HUDEP-2 (cell line): ENCODE data around the gene TNRC6C.
"Not testable (repeated sequence)": the region's sequence is repeated elsewhere in the genome, so short reads cannot be mapped to it uniquely, and the experiment has no call there.

Experiments used
- DNase-seq, 76 experiments: peaks; one replicate each; lab custom pipeline; 2025; ENCODE audit not compliant: unreplicated experiment in 76 of 76; lab: John Stamatoyannopoulos, UW

TNRC6C gene

DNA sequence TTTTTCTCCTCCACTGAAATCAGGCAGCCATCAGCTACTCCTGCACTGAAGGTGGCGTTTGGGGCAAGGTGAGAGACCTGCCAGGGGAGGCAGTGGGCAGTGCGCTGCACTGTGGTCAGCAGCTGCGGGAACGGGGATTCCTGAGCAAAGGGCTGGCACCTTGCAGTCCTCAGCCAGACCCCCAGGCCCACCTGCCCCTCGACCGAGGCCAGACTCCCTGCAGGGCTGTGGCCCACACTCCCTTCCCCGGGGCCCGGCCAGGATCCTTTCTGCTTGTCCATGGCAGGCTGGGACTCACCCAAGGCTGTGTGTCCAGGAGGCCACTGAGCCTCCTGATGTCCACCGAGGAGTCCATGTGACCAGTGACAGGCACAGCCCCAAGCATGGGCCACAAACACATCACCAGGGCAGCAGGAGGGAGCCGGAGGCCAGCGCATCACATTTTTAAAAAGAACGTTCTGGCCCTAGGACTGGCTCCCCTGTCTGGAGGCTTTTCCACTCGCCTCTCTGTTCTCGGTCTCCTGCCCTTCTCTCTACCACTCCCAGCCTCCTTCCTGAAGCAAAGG is 28.5 kb upstream of the TNRC6C start:
- DNase-seq = no peak

DNA sequence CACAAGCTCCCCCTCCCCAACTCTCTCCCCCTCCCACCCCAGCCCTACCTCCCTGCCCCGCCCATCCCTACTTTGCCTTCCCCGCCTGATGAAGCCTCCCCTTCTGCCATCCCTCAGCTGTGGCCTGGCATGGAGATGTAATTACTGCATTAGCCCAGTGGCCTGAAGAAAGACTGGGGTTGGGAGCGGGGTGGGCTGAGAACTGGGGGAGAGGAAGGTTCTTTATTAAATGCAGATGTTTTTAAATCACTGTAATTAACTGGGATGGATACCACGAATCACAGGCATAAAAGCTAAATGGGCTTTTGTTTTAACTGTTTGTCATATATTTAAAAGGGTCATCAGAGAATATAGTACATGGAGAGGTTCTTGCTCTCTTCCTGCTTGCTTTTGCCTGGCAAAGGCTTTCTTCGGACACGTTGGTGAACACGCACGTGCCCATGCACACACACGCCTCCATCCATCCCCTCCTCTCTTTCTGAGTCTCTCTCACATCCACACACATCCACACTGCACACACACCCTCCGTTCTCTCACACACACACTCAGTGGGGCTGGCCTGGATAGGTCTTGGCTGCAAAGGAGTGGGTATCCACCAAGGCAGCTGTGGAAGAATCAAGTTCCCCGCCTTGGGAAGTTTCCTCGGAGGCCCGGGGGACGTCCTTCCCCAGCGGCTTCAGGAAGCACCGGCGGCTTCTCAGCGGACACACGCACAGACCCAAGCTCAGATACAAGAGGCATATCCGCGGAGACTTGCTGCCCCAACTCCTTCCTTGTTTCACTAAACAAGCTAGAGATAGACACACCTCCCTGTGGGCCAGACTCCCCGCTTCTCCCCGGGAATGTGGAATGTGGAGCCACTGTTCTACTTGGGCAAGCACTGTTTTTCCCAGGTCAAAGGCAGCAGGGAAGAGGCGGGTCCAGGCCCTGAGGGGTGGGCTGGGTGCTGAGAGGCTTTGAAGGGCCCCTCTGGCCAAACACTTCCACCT is 27.4 kb upstream of the TNRC6C start:
- DNase-seq = no peak

DNA sequence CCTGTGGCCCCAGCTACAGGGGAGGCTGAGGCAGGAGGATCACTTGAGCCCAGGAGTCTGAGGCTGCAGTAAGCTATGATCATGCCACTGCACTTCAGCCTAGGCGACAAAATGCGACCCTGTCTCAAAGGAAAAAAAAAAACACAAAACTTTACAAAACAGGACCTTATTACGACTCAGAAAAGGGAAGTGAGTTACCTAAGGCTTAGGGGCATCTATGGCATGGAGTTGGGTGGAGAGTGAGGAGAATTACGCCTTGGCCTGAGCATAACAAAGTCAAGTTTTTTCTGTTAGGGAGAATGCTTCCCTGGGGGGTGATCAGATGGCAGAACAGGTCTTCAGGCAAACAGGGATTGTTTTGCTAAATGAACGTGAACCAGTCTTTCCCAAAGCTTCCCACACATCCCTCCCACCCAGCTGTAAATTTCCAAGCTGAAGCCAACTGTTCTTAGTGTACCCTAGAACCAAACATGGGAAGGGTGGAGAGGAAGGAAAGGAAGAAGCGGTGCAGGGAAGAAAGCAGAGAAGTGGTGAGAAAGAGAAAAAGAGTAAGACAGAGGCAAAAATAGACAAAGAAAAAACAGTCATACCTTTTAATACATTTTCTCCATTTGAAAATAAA is 24.6 kb upstream of the TNRC6C start:
- no peak for DNase-seq

DNA sequence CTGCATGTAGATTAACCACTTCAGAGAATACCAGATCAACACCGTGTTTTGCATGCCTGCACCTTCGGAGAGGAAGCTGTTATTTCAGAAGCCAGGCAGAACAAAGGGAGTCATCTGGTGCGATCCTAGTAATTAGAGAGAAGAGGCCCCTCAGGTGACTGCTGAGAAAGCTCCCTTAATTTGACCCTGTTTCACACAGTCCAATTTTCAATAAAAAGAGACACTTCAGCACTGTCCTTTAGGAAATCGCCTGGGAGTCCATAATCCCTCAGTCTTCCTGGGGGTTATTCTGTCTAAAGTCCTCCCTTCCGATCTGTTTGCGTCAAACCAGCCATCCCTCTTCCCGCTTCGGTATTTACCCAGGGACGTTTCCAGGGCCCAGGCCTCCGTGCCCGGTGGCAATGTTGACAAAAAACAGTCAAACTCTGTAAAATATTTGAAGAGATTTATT is 23.4 kb upstream of the TNRC6C start:
- DNase-seq = no peak

DNA sequence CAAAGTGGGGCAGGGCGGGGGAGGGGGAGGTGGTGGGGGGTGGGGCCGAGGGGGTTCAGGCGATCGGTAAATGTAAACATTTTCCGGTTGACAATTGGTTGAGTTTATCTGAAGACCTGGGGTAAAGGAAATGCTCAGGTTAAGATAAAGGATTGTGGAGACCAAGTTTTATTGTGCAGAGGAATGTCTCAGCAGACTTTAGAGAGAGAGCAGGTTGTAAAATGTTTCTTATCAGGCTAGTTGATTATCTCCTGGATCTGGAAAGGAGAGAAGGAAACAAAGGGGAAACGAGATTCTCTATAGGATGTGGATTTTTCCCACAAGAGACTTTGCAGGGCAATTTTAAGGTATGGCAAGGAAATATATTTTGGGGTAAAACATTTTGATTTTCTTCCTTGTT is 22.8 kb upstream of the TNRC6C start:
- not testable (repeated sequence) for DNase-seq

DNA sequence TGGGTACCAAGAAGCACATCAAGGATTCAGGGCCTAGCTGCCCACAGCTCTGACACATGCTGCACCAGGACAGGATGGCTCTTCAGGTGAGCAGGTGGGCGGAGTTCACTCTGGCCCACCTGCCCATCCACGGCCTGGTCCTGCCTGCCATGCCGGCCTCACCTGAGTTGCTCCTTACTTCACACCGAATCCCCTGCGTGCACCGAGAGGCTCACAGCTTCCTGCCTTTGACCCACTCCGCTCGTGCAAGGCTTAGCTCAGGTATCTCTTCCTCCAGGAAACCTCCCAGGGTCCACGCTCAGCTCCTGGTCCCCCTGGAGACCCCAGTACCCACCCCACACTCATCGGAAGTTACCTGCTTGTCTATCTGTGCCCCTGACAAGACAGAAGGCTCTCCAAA is 21.6 kb upstream of the TNRC6C start:
- DNase-seq = no peak

DNA sequence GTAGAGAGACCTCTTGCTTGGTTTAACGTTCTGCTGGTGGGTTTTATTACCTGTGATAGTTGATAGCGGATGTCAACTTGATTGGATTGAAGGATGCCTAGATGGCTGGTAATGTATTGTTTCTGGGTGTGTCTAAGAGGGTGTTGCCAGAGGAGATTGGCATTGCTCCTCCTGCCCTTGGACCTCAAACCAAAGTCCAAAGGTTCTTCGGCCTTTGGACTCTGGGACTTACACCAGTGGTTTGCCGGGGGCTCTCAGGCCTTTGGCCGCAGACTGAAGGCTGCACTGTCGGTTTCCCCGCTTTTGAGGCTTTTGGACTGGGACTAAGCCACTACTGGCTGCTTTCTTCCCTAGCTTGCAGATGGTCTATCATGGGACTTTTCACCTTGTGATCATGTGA is 17.5 kb upstream of the TNRC6C start:
- DNase-seq = no peak

DNA sequence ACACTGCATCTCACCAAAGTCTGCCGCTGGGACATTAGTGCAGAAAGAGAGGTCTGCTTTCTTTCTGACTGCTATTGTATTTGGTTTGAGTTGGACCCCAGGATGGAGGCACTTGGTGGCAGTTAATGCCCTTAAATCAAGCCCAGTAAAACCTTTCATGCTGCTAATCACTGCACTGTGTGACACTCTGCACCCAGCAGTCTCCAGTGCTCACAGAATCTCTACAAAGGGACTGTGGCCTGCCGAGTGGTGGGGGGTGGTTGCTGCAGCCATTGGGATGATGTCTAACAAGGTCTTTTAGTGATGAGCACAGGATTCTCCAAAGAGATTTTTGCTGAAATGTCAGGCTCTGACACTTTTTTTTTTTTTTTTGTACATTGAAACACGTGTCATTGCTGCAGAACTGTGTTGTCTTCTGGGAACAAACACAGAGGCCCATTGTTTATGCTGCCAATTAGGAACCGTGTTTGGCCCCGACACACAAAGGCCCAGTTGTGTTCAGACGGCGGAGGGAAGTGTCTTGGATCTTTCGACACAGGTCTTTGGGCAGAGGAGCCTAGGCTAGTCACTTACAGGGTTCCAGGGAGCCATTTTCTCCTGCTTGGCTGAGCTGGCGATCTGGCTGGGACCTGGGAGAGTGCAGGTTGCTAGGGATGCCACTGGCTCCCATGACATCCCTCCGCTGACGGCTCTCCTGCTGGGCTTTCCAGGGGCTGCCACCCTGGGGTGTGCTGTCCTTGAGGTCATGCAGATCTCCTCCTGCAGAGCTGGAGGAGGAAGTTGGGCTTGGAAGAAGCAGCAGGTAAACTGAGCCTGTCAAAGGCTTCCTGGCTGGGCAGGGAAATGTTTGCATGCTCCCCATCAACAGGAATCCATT is 16.2 kb upstream of the TNRC6C start:
- no peak for DNase-seq

DNA sequence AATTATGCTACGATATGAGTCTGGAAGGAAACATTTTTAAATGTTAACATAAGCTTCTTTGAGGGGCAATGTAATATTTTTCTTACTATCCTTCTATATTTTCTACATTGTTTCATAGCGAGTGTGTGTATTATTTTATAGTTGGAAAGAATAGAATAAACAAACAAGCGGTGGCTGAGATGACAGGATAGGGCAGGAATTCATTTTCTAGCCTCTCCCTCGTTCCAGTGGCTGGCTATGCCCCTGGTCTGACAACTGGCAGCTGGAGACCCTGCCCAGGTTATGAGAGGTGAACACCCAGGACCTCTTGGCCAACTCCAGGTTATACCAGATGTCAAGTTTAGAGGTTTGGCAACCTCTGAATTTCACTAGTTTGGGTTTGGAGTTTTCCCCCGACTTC is 14.5 kb upstream of the TNRC6C start:
- no peak for DNase-seq

DNA sequence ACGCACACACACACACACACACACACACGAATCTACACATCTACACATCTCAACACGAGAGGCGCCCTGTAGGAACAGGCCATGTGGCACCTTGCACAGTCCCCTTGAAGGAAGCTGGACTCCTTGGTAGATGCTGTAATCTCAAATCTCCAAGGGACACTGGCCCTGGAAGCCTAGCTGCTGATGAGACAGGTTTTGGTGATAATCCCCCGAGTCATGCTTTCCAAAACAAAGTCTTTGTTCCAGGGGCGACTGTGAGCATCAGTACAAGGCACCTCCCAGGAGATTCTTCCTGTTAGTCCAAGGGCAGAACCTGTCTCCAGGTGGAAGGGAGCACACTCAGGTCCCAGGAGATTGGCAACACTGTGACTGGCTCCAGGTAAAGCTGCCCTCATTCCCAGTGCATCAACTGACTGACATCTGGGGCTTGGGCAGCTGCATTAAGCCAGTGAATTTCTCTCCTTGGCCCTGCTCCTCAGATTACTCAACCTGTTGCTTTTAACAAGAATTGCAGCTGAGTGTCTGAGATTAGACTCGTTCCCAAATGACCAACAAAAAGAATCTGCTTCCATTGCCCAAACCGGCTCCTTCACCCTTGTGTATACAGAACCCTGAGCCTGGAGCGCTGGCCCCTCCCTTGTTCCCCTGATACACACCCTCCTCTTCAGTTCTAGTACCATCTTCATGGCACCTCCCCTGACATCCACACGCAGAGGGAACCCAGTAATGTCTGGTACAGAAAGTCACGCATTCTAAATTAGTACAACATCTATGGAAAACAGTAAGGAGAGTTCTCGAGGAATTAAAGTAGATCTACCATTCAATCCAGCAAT is 13.9 kb upstream of the TNRC6C start:
- no peak for DNase-seq

DNA sequence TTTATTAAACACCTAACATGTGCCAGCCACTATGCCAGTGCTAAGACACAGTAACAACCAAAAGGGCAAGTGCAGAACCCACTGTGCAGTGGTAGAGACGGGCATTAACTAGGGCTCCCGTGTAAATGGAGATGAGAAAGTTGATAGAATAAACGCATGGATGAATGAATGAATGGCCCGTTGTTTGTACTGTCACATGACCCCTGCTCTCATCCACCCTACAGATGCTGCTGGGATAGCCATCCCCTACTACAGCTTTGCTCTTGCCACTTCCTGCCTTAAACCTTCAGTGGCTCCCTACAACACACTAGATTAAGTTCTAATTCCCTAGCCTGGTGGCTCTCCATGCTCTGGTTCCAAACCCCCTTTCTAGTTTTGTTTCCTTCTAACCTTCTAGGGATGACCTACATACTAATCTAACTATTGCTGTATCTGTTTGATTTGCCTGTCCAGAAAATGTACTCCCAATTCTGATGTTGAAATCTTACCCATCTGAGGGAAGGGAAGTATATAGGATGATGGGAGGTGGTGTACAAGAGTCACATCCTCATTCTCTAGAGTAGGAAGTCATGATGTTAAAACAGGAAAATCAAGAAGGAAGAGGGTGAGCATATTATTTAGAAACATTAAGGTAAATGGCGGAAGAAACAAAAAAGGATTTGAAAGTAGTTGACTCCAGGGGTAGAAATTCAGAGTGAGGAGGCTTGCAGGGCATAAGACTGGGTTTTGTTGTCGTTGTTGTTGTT is 11.4 kb upstream of the TNRC6C start:
- no peak for DNase-seq

DNA sequence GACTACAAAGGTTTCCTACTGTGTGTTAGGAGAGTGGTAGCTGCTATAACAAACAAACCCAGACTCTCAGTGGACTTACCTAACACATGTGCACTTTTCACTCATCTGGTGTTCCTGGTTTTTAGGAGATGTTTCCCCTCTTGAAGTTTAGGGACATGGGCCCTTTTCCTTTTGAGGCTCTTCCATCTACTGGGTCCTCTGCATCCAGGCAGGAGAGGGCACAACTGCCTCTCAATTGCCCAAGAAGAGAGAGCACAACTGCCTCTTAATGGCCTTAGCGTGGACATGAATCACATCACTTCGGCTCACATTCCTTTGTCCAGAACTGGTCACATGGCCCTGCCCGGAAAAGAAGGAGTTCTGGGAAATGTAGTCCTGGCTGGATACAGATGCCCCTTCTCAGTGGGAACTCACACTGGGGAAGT is 9.8 kb upstream of the TNRC6C start:
- no peak for DNase-seq

DNA sequence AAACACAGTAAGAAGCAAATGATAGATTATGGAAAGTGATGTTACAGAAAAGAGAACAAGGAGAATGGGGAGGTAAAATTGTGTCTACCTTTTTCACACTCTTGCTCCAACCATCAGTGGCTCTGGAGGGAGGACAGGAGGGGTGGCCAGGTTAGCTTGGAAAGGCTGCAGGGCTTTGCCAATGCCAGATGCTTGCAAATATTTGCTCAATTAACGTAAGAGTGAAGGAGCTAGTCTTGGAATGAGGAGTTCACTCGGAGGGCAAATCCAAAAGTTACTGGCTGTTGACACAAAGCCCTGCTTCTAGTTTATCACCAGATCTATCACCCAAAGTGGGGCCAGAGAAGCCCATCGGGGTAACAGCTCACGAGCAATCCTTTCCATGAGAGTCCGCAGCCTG is 7.4 kb upstream of the TNRC6C start:
- DNase-seq = no peak

DNA sequence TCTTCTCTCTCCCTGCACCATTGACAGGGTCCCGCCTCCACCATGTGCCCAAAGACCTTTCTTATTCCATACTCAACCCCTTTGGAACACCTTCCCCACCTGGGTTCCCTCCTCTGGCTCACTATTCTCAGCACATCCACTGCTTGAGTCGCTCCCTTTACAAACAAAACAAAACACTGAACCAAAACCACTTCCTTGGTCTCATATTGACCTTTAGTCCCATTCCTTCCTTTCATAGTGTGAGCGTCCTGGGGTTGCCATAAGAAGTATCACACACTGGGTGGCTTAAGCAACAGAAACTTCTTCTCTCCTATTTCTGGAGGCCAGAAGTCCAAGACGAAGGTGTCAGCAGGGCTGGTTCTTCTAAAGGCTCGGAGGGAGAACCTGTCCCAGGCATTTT is 6.1 kb upstream of the TNRC6C start:
- DNase-seq = no peak

DNA sequence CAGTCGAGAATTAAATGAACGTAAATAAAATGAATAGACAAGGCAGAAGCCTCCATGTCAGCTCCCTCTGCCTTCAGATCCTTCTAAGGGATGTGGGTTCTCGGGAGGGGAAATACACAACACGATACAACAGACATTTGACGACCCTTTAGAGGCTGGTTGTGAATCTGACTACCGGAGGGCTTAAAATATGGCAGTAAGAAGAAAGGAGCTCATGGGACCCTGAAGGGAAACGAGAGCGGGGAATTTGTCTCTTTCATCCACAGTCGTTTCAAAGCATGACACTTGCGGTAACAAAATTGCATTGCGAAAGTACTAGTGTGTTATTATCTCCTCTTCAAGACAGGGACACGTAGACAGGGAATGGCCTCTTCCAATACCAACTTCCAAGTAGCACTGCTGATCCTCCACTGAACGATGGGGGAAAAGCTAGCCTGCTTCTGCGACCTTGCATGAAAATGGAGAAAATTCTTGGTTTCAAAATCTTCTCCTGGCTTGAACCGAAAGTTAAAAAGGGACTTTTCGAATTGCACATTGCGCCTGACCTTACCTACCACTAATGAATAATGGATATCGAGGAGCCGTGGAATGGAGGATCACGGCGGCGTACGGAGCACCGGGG is 1.2 kb upstream of the TNRC6C start:
- DNase-seq = peak in 1 of 76 experiments; percentile 24

DNA sequence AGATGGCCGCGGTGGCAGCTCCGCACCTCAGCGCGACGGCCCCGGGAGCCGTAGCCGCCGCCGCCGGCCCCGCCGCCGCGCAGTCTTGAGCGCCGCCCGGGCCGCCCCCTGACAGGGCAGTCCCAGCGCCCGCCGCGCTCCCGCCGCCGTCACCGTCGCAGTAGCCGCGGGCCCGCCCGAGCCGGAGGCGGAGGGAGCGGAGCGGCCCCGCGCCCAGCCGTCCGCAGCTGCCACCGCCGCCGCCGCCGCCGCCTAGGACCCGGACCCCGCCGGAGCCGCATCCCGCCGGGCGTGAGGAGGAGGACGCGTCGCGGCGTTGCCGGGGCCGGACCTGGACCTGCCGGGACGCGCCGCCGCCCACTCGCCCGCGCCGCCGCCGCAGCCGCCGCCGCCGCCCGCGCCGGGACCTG is 218 bp downstream of the TNRC6C start:
- DNase-seq = no peak

DNA sequence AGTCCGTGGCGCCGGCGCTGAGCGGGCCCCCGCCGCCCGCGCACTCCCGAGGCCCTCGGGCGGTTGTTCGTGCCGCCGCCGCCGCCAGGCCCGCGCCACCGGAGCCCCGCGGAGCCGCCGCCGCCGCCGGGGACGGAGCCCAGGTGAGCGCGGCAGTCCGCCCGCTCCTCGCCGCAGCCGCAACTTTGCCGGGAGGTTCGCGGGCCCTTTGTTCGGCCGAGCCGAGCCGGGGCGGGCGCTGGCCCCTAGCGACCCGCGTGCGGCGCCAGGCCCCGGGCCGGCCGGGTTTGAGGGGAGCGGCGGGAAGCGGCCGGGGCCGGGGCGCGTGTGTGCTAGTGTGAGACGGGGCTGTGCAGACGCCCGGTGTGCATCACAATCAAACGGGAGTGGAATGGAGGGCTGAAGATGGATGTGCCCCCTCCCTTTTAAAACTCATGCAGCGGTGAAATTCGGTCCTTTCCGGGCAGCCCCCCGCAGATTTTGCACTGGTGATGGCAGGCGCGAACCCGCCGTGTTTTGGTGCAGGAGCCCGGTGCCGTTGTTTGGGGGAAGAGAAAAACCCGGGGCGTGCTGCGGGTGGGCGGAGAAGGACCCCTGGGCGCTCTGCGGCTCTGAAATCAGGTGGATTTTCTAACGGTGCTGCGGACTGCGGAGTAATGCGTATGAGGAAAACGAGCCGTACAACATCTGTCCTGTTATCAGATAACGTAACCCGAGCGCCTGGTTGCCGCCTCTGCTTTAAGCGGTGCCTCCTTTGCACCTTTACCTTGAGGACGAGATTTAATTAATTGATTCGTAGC is 823 bp downstream of the TNRC6C start:
- peak in 5 of 76 experiments; percentile 3 to 34 (median 6) for DNase-seq
